HG02870 (cell line): ENCODE measurements around the gene DERL3.

Experiments used
- ATAC-seq: cut with Tn5 transposase; IDR thresholded peaks from one replicate; pipeline ENCODE4 v1.9.1; 2021; ENCODE audit warnings: mild to moderate bottlenecking, moderate library complexity; ENCODE audit not compliant: unreplicated experiment

The DERL3 gene

GRCh38 chr22:23806837-23807236 is 32.0 kb downstream of the DERL3 start:
- ATAC-seq = no peak

GRCh38 chr22:23804781-23805291 is 34.0 kb downstream of the DERL3 start:
- no peak for ATAC-seq

- ATAC-seq = no peak
Measured at GRCh38 chr22:23803001-23803819, 35.6 kb downstream of the DERL3 start.

- ATAC-seq = no peak
Measured at GRCh38 chr22:23801886-23802377, 36.9 kb downstream of the DERL3 start.

DNA sequence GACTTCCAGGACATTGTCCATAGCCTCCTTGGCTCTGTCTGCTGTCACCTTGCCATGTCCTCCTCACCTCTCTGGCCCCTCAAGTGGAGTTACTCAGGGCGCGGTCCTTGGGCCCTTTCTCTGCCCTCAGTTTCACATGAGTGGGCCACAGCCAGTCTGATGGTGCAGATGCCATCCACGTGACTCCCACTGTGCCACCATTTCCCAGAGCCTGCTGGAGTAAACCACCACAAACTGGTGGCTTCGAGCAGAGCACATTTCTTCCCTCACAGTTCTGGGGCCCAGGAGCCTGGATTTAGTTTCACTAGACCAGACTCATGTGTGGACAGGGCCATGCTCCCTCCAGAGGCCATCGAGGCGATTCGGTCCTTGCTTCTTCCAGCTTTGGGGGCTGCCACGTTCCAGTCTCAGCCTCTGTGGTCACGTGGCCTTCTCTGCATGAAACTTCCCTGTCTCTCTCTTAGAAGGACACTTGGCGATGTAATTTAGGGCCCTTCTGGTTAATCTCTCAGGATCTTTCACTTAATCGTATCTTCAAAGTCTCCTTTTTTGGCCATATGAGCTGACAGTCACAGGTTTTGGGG is 37.5 kb downstream of the DERL3 start:
- no peak for ATAC-seq

DNA sequence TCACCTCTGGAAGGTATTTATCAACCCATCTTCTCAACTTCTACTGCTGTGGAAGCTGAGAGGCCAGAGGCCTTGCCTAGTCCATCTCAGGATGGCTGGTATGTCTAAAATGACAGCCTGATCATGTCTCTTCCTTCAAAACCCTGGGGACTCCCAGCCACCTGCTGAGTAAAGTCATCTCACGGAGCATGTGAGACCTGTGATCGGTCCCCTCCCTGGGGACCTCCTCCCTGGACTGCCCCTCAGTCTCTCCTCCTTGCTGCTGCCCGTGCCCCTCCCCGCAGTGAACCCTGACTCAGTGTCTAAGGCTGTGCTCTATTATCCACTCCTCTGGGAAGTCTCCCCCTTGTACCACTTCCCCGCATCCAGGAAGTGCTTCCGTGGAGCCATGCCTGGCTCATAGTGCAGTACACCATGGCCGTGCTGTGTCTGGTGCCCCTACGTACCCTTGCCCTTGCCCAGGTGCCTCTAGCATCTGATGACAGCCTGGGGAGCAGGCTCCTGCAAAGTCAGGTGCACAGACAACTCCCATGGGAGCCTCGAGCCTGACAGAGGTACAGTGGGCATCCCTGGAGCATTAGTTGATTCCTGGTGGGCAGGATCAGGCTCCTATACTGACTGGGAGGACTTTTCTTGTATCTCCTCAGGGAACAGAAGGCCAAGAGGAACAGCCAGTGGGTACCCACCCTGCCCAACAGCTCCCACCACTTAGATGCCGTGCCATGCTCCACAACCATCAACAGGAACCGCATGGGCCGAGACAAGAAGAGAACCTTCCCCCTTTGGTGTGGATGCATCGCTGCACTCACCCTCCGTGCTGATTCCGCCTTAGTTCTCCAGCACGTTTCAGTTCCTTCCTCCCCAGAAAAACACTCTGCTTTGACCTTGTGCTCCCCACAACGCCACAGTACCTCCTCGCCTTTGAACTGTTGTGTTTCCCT is 38.2 kb downstream of the DERL3 start:
- no peak for ATAC-seq

- no peak for ATAC-seq
Measured at GRCh38 chr22:23796461-23796860, 42.3 kb downstream of the DERL3 start.

DNA sequence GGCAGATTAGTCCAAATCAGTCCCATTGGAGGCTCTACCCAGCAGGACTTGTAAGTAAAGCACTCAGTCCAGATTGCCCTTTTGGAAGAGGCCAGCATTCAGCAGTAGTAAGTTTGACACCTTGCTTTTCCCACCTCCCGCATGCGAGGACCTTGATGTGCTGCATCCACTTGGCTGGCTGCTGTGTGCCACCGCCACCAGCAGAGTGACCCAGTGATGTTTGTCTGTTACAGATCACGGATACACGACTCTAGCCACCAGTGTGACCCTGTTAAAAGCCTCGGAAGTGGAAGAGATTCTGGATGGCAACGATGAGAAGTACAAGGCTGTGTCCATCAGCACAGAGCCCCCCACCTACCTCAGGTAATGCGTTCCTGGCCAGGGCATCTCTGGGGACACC is 45.5 kb downstream of the DERL3 start:
- ATAC-seq = no peak

DNA sequence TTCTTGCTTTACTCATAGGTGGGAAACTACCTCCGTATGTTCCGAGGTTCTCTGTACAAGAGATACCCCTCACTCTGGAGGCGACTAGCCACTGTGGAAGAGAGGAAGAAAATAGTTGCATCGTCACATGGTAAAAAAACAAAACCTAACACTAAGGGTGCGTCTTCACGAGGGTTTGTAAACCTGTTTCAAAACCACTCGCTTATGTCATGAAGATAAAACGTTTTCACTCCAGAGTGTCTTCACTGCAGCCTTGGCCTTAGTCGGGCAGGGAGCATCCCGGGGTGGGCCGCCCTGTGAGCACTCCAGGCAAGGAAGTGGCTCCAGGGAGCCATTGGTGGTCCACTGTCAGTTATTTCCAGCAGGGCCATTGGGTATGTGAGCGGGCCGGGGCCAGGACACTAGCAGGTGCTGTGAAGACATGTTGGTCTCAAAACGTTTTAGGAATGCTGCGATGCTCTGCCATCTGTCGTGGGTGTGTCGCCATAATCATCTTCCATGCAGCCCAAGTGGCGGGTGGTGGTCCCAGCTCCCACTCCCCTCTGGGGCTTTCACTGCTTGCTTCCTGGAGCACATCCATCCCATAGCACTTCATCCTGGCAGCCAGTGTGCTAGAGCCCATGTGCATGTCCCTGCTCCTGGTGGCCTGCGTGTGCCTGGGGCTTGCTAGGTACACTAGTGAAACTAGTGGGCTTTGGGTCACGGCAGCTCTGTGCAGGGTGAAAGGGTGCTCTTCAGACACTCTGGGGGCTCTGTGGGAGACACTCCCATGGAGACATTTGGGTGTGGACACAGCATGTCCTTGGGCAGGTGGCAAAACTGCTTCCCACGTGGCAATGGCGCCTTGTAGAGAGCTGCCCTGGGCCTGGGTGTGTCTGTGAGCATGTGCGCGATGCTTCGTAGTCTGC is 46.8 kb downstream of the DERL3 start:
- no peak for ATAC-seq

DNA sequence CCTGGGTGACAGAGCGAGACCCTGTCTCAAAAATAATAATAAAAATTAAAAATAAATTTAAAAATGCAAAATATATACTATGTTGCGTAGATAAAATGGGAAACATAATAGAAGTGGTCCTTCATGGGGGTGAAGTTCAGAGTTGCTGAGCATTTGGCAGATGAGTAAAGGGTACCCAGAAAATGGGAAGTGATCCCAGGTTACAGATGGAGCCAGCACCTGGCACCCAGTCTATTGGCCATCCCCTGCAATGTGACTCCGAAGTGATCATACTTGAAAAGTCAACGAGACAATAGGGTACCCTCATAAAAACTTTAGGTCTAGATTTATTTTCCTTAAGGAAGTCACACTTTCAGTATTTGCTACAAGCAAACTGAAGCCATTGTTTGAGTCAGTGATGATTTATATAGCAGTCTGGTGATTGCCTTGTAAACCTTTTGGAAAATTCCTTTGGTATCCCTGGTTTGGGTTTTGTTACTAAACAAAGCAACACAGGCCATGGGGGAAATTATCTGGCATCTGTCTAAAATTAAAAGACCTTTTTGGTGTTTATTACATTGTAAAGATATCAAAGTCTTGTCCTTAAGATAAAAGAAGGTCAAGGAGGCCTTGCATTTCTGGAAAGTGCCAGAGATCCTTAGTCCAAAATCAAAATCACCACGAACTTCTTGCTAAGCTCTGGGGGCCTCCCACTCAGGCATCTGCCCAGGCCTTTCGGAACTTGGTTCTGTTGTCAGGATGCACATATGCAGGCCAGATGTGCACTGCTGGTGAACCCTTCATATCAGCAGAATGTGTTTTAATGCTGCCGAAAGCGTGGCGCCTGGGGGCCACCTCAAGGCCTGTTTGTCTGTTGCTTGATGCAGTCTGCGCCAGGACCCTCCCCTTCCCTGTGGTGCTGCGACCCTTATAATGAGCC is 47.7 kb downstream of the DERL3 start:
- no peak for ATAC-seq

DNA sequence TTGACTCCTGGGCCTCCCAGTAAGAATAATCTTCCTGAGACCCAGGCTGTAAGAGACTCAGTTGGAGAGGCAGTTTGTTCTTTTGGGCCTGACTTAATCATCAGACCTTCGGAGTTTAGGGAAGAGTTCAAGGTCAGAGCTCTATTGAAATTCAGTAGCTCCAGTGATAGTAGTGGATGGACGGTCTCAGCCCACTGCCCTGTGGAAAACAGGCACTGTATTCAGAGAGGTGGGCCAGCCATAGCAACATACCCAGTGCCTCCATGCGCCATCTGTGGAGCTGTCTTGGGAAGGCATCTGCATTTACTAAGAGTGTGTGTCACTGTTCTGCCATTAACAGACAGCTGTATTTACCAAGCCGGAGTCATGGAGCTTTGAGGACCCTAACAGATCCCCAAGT is 49.2 kb downstream of the DERL3 start:
- ATAC-seq = no peak

DNA sequence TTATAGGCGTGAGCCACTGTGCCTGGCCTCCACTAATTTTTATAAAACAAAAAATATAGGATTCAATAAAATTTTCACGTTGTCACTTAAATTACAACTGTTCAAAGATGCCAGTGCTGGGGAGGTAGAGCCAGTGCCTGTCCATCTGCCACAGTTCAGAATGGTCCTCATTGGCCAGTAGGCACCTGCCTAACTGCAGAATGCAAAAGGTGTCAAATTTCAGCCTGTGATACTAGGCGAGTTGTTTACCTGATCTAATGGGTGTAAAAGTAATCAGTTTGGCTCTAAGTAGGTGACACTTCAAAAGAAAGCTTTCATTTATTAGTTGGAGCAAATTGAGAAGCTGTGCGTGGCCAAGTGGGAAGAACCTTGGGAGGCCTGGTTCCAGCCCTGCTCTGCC is 49.7 kb downstream of the DERL3 start:
- ATAC-seq = no peak

- no peak for ATAC-seq
Measured at GRCh38 chr22:23787910-23788309, 50.9 kb downstream of the DERL3 start.

DNA sequence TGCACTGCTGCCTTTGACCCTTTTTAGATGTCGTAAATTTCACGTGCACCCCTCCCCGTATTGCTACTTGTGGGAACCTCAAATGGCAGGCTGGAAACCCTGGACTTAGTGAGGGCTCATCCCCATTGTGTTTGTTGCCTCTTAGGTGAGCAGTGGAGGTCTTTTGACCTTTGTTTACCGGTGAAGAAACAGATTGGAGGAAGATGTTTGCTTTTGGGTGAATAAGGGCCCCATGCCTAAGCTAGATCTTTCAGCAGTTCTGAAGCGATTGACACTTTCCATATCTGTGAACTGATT is 51.3 kb downstream of the DERL3 start:
- no peak for ATAC-seq

- ATAC-seq = peak; percentile 71
Measured at GRCh38 chr22:23786752-23787599, 51.8 kb downstream of the DERL3 start, which contains the start of gene SMARCB1. Gene SMARCB1, plus strand, starts transcription at chr22:23786966. Its CDS starts 204 bp downstream, at chr22:23787170.

DNA sequence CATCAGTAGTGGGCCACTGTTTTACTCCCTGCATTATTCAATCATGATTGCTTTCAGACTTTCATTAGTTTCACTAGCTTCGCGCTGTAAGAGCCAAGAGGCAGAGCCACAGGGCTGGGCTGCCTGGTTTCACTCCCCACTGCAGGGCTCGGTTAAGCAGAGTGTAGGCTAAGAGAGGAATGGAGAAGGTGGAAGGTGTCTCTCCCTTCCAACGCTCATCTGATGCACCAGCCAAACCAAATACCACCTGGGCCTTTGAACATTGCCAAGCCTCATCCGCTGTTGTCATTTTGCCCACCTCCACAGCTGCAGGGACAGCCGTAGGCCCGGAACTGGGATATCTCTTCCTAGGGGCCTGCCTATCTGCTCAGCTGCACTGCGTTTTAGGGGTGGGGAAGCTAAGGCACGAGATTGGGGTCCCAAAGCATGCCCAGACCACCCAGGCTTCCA is 52.5 kb downstream of the DERL3 start:
- ATAC-seq = no peak
